ENCODE measurements around the gene GTF2F2. TPM values are rescaled to one million over a fixed set of nuclear protein-coding genes. Genes with fewer than 3 reads are reported as not detected.

Gene GTF2F2
- total RNA-seq, 1 experiment from 2014 or later, result 40.1 TPM

DNA sequence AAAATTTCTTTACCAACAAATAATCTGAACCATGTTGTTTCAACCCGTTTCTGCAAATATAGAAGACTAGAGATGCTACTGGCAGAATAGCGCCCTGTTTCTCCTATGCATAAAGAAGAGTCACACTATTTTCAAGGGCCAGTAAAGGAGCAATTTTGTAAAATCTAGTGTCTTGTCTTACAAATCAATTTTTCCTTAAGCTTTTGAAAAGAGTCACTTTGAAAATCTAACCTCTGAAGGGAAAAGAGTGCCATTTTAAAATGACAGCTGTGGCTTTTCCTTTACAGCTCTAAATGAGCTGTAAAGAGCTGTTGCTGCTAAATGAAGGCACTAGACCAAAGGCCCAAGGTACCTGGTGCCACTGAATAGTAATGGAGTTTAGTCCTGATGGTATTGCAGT lies 16.9 kb upstream of the GTF2F2 start:
- ChIA-PET POLR2A (no interaction called here), CTCF (no interaction called here)
- TF ChIP-seq SIN3A (IDR thresholded peaks at IDR 0.05; ENCODE audit: low read depth), result no peak
- TF ChIP-seq EGR1 (IDR thresholded peaks at IDR 0.05; ENCODE audit: low read depth), result no peak
- TF ChIP-seq ZNF274 (IDR thresholded peaks at IDR 0.05; ENCODE audit: low read depth, low read length), result no peak
- TF ChIP-seq JUND (IDR thresholded peaks at IDR 0.05), result no peak
- TF ChIP-seq TCF7L2 (IDR thresholded peaks at IDR 0.05; ENCODE audit: borderline replicate concordance, extremely low read depth, insufficient read depth, insufficient read length), result no peak
- no peak for TF ChIP-seq RAD21 (IDR thresholded peaks at IDR 0.05; ENCODE audit: low read depth)
- no peak for TF ChIP-seq SRF (IDR thresholded peaks at IDR 0.05; ENCODE audit: low read depth)
- no peak for TF ChIP-seq ZFX (IDR thresholded peaks at IDR 0.05)
- TF ChIP-seq ZBTB33 (IDR thresholded peaks at IDR 0.05; ENCODE audit: extremely low read depth, insufficient replicate concordance, low read length), result no peak
- TF ChIP-seq SP1 (IDR thresholded peaks at IDR 0.05; ENCODE audit: low read depth), result no peak
- no peak for TF ChIP-seq YY1 (IDR thresholded peaks at IDR 0.05; ENCODE audit: extremely low read depth, insufficient replicate concordance, low read depth, low read length)
- no peak for TF ChIP-seq EZH2phosphoT487 (IDR thresholded peaks at IDR 0.05; ENCODE audit: borderline replicate concordance)
- TF ChIP-seq POLR2AphosphoS5 (IDR thresholded peaks at IDR 0.05; ENCODE audit: low read depth, low read length), result no peak

More for the DNA sequence above, 16.9 kb upstream of the GTF2F2 start:
- Histone ChIP-seq H3K79me2 (ENCODE audit: insufficient read depth, low read length) (no peaks in the 10 kb centered on the region), H3K9me3 (ENCODE audit: control insufficient read depth in 1 of 2, insufficient read depth in 1 of 2, low read depth in 1 of 2, low read length in 2 of 2) (no peaks in the 10 kb centered on the region), H2AFZ (ENCODE audit: low read depth, low read length, poor library complexity, severe bottlenecking) (no peak overlapping the region), H3K9me2 (ENCODE audit: insufficient read depth) (no peaks in the 10 kb centered on the region), H3K9ac (ENCODE audit: low read length) (no peak overlapping the region), H3K27ac (ENCODE audit: low read depth, low read length) (no peak overlapping the region), H3K36me3 (ENCODE audit: control insufficient read depth in 1 of 2, insufficient read depth in 2 of 2, low read length in 2 of 2) (no peaks in the 10 kb centered on the region), H3K4me1 (ENCODE audit: control insufficient read depth in 1 of 2, insufficient read depth in 2 of 2, low read length in 2 of 2) (no peaks in the 10 kb centered on the region), H3K4me3 (replicated peaks in 1 of 2; ENCODE audit: low read depth in 1 of 2, low read length in 2 of 2) (no peak overlapping the region), H3K4me2 (ENCODE audit: low read length) (no peak overlapping the region), H3K27me3 (ENCODE audit: insufficient read depth, low read length) (no peaks in the 10 kb centered on the region), H4K20me1 (ENCODE audit: insufficient read depth) (no peaks in the 10 kb centered on the region)
- DNase-seq (ENCODE audit: low read depth, low spot score) (no peak), ATAC-seq (no peak)
- intact Hi-C loops (cut with micrococcal nuclease), result no loop called here
- RAD21 ChIA-PET (ENCODE audit: low non-redundant PET in 1 of 2, low total read pairs in 2 of 2, uncharacterized antibody in 2 of 2, unreplicated experiment in 2 of 2), result interaction anchor here in 1 of 2 experiments (0.7 kb wide), 1 partner anchor 116 kb away, joined by 4 read pairs; no protein-coding TSS in a partner anchor
- no TSS peak for BruUV-seq (replicated peaks)

All from HCT116 (cell line).